A549 (cell line): ENCODE measurements around the gene PUM1.

Experiments
- MYC ChIP-seq: IDR thresholded peaks from 2 replicates; pipeline ENCODE4 v1.6.1; 2012; ENCODE audit warnings: mild to moderate bottlenecking, inconsistent platforms, low read length, improper control_type of control experiment, borderline replicate concordance
- RCOR1 ChIP-seq: fragments of 150-350 bp; IDR thresholded peaks from 2 replicates; pipeline ENCODE4 v1.6.1; 2014; ENCODE audit warnings: antibody characterized with exemption, low read length, low read depth
- SMC3 ChIP-seq: fragments of >200 bp; sonication (Bioruptor Twin); formaldehyde crosslinking; IDR thresholded peaks from 3 replicates; pipeline ENCODE4 v1.6.1; 2018; ENCODE audit warnings: inconsistent platforms
- TF ChIP-seq, protein P1 (sequence below): fragments of >200 bp; sonication (Bioruptor Twin); formaldehyde crosslinking; IDR thresholded peaks from 3 replicates; pipeline ENCODE4 v1.5.1; 2016
- TF ChIP-seq, protein P2 (sequence below): fragments of 150-350 bp; IDR thresholded peaks from 2 replicates; pipeline ENCODE4 v1.6.1; 2014; ENCODE audit warnings: low read depth, mild to moderate bottlenecking, low read length
- TF ChIP-seq, protein P3 (sequence below): fragments of 450-650 bp; IDR thresholded peaks from 2 replicates; pipeline ENCODE4 v1.6.1; 2014; ENCODE audit warnings: antibody characterized with exemption
- TF ChIP-seq, protein P4 (sequence below): IDR thresholded peaks from 2 replicates; pipeline ENCODE4 v1.6.1; 2012

DNA sequence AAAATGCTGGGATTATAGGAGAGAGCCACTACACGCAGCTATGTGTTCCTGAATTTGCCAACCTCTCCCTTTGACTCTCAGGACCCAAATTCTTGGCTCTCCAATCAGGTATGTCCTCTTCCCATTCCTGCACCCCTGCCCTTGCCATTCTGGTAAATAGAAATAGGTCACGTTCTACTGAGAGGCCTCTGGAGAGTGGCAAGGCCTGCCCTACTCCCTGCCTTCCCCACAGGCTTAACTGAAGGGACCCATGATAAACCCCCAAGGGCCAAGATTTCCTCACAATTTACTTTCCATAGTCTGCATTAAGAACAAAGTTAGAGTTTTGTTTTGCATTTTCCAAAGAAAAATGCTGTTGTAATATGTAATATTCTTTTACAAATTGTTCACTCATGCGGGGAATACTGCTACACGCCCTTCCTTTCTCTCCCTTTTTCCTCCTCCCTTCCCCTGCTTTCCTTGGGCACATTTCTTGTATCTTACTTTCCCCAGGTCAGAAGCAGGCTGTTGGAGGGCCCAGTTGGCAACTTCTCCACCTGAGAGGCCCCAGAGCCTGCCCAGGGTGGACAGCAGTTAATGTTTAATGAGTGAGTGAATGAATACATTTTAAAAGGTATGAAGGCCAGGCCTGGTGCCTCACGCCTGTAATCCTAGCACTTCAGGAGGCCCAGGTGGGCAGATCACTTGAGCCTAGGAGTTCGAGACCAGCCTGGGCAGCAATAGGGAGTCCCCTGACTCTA, 33.9 kb upstream of the PUM1 start:
- TF ChIP-seq, protein P1, sequence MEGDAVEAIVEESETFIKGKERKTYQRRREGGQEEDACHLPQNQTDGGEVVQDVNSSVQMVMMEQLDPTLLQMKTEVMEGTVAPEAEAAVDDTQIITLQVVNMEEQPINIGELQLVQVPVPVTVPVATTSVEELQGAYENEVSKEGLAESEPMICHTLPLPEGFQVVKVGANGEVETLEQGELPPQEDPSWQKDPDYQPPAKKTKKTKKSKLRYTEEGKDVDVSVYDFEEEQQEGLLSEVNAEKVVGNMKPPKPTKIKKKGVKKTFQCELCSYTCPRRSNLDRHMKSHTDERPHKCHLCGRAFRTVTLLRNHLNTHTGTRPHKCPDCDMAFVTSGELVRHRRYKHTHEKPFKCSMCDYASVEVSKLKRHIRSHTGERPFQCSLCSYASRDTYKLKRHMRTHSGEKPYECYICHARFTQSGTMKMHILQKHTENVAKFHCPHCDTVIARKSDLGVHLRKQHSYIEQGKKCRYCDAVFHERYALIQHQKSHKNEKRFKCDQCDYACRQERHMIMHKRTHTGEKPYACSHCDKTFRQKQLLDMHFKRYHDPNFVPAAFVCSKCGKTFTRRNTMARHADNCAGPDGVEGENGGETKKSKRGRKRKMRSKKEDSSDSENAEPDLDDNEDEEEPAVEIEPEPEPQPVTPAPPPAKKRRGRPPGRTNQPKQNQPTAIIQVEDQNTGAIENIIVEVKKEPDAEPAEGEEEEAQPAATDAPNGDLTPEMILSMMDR, result no peak
- TF ChIP-seq, protein P2, sequence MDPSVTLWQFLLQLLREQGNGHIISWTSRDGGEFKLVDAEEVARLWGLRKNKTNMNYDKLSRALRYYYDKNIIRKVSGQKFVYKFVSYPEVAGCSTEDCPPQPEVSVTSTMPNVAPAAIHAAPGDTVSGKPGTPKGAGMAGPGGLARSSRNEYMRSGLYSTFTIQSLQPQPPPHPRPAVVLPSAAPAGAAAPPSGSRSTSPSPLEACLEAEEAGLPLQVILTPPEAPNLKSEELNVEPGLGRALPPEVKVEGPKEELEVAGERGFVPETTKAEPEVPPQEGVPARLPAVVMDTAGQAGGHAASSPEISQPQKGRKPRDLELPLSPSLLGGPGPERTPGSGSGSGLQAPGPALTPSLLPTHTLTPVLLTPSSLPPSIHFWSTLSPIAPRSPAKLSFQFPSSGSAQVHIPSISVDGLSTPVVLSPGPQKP, result no peak
- TF ChIP-seq, protein P3, sequence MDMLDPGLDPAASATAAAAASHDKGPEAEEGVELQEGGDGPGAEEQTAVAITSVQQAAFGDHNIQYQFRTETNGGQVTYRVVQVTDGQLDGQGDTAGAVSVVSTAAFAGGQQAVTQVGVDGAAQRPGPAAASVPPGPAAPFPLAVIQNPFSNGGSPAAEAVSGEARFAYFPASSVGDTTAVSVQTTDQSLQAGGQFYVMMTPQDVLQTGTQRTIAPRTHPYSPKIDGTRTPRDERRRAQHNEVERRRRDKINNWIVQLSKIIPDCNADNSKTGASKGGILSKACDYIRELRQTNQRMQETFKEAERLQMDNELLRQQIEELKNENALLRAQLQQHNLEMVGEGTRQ, result no peak
- no peak for TF ChIP-seq MYC
- TF ChIP-seq RCOR1, result no peak
- TF ChIP-seq, protein P4, sequence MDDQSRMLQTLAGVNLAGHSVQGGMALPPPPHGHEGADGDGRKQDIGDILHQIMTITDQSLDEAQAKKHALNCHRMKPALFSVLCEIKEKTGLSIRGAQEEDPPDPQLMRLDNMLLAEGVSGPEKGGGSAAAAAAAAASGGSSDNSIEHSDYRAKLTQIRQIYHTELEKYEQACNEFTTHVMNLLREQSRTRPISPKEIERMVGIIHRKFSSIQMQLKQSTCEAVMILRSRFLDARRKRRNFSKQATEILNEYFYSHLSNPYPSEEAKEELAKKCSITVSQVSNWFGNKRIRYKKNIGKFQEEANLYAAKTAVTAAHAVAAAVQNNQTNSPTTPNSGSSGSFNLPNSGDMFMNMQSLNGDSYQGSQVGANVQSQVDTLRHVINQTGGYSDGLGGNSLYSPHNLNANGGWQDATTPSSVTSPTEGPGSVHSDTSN, result no peak
- TF ChIP-seq SMC3, result no peak
